DMS153 (cell line): ENCODE data around the gene CEACAM7.

Experiments
- DNase-seq: peaks from one replicate; lab custom pipeline; 2025; lab: John Stamatoyannopoulos, UW

Gene CEACAM7

DNA sequence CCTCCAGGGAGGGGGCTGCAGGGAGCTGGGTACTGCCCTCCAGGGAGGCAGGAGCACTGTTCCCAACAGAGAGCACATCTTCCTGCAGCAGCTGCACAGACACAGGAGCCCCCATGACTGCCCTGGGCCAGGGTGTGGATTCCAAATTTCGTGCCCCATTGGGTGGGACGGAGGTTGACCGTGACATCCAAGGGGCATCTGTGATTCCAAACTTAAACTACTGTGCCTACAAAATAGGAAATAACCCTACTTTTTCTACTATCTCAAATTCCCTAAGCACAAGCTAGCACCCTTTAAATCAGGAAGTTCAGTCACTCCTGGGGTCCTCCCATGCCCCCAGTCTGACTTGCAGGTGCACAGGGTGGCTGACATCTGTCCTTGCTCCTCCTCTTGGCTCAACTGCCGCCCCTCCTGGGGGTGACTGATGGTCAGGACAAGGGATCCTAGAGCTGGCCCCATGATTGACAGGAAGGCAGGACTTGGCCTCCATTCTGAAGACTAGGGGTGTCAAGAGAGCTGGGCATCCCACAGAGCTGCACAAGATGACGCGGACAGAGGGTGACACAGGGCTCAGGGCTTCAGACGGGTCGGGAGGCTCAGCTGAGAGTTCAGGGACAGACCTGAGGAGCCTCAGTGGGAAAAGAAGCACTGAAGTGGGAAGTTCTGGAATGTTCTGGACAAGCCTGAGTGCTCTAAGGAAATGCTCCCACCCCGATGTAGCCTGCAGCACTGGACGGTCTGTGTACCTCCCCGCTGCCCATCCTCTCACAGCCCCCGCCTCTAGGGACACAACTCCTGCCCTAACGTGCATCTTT lies 12.5 kb upstream of the CEACAM7 start:
- no peak for DNase-seq

DNA sequence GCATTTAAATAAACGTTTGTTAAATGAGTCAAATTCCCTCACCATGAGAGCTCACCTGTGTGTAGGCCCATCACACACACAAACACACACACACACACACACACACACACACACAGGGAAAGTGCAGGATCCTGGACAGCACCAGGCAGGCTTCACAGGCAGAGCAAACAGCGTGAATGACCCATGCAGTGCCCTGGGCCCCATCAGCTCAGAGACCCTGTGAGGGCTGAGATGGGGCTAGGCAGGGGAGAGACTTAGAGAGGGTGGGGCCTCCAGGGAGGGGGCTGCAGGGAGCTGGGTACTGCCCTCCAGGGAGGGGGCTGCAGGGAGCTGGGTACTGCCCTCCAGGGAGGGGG lies 11.9 kb upstream of the CEACAM7 start:
- no peak for DNase-seq

DNA sequence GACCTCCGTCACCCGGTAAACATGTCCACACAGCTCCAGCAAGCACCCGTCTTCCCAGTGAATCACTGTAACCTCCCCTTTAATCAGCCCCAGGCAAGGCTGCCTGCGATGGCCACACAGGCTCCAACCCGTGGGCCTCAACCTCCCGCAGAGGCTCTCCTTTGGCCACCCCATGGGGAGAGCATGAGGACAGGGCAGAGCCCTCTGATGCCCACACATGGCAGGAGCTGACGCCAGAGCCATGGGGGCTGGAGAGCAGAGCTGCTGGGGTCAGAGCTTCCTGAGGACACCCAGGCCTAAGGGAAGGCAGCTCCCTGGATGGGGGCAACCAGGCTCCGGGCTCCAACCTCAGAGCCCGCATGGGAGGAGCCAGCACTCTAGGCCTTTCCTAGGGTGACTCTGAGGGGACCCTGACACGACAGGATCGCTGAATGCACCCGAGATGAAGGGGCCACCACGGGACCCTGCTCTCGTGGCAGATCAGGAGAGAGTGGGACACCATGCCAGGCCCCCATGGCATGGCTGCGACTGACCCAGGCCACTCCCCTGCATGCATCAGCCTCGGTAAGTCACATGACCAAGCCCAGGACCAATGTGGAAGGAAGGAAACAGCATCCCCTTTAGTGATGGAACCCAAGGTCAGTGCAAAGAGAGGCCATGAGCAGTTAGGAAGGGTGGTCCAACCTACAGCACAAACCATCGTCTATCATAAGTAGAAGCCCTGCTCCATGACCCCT lies 11.3 kb upstream of the CEACAM7 start:
- DNase-seq, result no peak

DNA sequence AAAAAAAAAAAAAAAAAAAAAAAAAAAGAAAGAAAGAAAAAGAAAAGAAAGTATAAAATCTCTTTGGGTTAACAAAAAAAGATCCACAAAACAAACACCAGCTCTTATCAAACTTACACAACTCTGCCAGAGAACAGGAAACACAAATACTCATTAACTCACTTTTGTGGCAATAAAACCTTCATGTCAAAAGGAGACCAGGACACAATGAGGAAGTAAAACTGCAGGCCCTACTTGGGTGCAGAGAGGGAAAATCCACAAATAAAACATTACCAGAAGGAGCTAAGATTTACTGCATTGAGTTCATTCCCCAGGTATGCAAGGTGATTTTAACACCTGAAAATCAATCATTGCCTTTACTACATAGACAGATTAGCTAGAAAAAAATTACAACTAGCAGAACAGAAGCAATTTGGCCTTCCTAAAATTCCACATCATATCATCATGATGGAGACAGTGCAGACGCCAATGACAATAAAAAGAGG lies 10.7 kb upstream of the CEACAM7 start:
- peak; percentile 25 for DNase-seq

DNA sequence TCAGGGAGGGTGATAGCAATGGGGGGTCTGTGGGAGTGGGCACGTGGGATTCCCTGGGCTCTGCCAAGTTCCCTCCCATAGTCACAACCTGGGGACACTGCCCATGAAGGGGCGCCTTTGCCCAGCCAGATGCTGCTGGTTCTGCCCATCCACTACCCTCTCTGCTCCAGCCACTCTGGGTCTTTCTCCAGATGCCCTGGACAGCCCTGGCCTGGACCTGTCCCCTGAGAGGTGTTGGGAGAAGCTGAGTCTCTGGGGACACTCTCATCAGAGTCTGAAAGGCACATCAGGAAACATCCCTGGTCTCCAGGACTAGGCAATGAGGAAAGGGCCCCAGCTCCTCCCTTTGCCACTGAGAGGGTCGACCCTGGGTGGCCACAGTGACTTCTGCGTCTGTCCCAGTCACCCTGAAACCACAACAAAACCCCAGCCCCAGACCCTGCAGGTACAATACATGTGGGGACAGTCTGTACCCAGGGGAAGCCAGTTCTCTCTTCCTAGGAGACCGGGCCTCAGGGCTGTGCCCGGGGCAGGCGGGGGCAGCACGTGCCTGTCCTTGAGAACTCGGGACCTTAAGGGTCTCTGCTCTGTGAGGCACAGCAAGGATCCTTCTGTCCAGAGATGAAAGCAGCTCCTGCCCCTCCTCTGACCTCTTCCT lies 9.3 kb upstream of the CEACAM7 start:
- DNase-seq, result no peak

DNA sequence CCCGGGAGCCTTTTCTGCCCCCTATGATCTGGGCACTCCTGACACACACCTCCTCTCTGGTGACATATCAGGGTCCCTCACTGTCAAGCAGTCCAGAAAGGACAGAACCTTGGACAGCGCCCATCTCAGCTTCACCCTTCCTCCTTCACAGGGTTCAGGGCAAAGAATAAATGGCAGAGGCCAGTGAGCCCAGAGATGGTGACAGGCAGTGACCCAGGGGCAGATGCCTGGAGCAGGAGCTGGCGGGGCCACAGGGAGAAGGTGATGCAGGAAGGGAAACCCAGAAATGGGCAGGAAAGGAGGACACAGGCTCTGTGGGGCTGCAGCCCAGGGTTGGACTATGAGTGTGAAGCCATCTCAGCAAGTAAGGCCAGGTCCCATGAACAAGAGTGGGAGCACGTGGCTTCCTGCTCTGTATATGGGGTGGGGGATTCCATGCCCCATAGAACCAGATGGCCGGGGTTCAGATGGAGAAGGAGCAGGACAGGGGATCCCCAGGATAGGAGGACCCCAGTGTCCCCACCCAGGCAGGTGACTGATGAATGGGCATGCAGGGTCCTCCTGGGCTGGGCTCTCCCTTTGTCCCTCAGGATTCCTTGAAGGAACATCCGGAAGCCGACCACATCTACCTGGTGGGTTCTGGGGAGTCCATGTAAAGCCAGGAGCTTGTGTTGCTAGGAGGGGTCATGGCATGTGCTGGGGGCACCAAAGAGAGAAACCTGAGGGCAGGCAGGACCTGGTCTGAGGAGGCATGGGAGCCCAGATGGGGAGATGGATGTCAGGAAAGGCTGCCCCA lies 8.5 kb upstream of the CEACAM7 start:
- DNase-seq, result no peak

DNA sequence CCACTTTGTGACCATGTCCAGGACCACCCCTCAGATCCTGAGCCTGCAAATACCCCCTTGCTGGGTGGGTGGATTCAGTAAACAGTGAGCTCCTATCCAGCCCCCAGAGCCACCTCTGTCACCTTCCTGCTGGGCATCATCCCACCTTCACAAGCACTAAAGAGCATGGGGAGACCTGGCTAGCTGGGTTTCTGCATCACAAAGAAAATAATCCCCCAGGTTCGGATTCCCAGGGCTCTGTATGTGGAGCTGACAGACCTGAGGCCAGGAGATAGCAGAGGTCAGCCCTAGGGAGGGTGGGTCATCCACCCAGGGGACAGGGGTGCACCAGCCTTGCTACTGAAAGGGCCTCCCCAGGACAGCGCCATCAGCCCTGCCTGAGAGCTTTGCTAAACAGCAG lies 7.7 kb upstream of the CEACAM7 start:
- DNase-seq, result no peak

DNA sequence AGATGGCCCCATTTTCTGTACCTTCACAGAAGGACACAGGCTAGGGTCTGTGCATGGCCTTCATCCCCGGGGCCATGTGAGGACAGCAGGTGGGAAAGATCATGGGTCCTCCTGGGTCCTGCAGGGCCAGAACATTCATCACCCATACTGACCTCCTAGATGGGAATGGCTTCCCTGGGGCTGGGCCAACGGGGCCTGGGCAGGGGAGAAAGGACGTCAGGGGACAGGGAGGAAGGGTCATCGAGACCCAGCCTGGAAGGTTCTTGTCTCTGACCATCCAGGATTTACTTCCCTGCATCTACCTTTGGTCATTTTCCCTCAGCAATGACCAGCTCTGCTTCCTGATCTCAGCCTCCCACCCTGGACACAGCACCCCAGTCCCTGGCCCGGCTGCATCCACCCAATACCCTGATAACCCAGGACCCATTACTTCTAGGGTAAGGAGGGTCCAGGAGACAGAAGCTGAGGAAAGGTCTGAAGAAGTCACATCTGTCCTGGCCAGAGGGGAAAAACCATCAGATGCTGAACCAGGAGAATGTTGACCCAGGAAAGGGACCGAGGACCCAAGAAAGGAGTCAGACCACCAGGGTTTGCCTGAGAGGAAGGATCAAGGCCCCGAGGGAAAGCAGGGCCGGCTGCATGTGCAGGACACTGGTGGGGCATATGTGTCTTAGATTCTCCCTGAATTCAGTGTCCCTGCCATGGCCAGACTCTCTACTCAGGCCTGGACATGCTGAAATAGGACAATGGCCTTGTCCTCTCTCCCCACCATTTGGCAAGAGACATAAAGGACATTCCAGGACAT lies 7.0 kb upstream of the CEACAM7 start:
- DNase-seq, result no peak

DNA sequence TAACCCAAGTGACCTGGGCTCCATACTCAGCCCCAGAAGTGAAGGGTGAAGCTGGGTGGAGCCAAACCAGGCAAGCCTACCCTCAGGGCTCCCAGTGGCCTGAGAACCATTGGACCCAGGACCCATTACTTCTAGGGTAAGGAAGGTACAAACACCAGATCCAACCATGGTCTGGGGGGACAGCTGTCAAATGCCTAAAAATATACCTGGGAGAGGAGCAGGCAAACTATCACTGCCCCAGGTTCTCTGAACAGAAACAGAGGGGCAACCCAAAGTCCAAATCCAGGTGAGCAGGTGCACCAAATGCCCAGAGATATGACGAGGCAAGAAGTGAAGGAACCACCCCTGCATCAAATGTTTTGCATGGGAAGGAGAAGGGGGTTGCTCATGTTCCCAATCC lies 6.1 kb upstream of the CEACAM7 start:
- no peak for DNase-seq

DNA sequence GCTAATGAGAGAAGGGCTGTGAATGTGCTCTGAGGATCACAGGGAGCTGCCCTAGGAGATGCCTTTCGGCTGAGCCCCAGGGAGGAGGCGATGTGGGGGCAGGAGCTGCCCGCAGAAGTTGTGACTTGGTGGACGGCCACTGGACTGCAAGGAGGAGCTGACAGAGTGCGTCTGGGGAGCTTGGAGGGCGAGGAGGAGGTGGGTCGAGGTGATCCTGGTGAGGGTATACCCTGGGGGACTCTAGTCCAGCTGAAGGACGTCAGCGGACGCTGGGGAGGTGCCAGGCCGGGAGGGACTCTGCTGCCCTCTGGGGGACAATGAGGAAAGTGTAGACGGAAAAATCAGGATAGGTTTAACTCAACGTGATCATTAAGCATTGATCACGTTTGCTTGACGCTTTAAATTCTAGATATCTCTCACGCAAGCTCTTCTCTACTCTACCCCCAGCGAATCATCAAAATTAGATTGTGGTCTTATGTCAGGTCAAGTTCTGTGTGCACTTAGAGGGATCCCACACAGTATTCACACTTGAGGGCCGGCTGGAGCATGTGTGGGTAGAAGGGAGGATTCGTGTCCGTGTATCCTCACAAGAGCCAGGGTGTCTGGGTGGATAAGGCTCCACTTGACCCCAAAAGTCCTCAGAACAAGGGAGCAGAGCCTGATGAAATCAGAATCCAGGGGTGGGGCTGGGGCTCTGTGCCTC lies 3.3 kb upstream of the CEACAM7 start:
- no peak for DNase-seq

DNA sequence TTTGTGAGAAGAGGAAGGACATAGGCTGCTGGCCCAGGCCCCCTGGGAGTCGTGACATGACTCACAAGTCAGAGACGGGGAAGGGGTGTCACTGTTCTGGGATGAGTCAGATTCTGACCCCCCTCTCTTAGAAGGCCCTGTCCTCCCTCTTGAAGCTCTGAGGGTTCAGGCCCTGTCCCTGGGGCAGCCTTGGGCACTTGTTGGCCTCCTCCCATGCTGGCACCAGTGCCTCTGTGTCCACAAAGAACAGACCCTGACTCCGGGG lies 2.7 kb upstream of the CEACAM7 start:
- no peak for DNase-seq

DNA sequence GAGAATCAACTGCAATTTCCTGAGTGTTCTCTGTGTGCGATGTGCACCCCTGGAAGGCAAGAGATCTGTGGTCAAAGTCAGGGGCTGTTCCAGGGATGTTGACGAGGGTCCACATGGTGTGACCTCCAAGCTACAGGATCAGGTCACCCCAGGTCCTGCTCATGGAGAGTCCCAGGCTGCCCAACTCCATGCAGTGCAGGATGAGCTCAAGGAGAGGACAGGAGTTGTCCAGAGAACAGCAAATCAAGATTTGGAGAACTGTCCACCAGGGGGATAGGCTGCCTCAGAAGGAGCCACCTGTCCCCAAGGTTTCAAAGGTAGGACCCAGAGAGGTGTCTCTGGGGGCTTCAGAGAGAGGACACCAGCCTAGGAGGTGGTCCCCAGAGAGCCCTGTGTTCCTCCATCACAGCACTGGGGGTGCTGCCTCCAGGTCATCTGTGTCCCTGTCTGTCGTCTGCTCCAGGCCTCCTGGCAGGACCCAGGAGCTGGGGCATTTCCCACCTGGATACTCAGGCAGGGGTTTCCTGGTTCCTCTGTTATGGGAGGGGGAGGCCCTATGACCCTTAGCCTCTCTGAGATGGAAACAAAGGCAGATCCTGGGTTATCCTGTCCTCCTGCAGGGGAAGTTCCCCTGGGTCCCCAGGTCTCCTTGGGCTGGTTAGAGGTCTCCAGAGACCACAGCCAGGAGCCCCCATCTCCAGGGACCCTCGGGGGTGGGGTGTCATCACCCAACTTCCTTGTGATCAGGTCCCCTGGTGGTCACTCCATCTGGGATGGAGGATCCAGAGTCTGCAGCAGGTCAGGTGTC lies 2.1 kb upstream of the CEACAM7 start:
- no peak for DNase-seq

DNA sequence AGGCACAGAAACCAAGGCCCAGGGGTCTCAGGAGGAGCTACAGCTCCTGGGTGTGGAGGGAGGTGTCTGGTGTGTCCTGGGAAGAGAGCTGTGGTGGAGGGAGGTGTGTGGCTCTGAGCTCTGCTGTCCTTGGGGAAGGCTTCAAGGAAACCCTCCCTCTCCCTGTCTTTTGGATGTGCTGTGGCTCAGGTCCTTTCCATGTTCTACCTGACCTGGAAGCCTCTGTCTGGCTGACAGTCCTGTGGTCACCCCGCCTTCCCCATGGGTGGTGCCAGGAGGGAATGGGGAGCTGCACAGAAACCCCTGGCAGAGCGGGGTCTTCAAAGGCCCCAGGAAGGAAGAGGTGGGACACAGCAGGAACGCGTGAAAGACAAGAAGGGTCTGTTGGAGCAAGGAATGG lies 617 bp upstream of the CEACAM7 start:
- DNase-seq, result no peak

DNA sequence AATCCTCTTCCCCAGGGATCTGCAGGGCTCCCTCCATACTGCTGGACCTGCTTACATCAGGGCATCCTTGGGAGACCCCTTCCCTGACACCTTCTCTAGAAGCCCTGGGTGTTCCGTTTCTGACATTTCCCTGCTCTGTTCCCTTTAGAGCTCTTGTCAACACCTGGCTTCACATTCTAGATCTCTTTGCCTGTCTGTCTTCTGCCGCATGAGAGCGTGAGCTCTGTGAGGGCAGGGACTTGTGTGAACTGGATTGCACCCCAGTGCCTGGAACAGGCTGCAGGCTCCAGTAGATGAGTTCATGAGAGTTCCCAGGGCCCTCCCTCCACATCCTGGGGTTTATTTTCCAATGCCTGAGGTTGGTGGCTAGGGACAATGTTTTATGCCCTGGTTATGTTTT lies 651 bp downstream of the CEACAM7 start:
- DNase-seq, result no peak

DNA sequence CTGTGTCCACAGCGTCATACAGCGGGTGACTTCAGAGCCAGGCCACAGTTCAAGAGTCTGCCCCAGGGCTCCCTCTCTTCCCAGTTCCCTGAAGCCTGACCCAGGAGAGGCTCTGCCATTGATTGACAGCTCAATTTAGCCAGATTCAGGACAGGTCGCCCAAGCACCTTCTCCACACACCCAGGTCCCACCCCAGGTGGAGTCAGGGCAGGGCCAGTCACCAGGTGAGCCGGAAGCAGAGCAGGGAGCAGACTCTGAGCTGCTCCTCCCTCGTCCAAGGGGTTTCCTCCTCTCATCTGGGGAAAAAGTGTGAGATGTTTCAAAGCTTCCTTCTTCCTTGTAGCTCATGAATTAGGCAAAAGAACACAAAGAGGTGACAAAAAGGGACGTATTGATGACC lies 5.6 kb downstream of the CEACAM7 start:
- DNase-seq, result no peak

DNA sequence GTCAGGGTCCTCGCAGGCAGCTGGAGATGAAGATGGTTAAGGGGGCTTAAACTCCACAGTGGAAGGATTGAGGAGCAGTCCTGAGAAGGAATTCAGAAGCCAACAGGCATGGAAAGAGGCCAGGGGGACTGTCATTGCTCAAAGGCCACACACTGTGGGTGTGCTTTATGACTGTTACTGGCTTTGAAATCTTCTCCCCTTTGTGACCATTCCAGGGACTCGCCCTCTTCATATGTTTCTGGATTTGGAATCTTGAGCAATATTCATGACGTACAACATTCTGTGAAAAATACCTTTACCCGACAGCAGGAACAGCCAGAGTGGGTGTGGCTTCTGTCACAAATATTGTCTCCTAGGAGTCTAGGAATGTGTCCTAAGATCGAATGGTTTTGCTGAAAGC lies 16.6 kb downstream of the CEACAM7 start:
- DNase-seq, result no peak

DNA sequence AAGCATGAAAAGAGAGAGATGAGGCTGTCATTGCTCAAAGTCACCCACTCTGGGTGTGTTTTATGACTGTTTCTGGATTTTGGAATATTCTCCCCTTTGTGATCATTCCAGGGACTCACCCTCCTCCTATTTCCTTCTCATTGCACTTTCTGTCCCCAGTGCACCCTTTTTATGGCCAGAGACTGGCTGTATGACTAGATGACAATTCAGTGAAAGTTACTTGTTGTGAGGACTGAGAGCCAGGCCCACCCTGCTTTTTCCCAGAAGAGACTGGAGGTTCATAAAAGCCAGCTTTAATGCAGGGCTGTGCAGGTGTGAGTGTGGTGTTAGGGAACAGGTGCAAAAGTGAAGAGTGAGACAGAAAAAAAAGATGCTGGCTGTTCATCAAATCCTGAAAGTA lies 17.3 kb downstream of the CEACAM7 start:
- DNase-seq, result no peak

DNA sequence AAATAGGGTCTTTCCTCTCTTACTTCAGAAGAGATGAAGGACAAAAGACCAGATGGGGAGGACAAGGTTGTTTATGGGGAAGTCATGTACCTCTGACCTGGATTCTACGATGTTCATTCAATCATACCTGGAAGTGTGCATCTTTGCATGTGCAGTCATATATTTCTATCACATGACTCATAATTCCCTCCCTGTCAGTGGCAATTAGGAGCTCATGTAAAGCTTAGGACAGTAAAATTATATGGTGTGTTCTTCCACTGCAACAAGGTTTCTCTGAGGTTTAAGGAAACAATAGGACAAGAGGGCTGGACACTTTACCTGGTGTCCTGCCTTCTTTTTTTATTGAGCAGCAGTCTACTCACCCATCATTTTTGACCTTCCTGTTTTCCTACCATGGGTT lies 19.8 kb downstream of the CEACAM7 start:
- DNase-seq, result no peak

DNA sequence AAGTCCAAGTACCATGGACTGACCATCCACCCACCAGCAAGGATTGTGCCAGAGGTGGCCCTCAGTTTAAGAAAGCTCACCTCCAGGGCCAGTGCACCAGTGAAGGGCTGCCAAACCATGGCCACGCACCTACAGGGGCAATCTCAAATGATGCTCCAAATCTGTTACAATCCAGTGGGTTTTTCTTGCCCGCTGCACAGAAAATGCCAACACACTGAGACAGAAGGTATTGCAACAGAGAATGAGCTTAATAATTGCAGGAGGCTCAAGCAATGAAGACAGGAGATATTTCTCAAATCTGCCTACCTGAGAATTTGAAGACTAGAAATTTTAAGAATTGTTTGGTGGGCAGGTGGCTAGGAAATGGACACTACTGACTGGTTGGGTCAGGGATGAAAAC lies 22.0 kb downstream of the CEACAM7 start:
- no peak for DNase-seq

DNA sequence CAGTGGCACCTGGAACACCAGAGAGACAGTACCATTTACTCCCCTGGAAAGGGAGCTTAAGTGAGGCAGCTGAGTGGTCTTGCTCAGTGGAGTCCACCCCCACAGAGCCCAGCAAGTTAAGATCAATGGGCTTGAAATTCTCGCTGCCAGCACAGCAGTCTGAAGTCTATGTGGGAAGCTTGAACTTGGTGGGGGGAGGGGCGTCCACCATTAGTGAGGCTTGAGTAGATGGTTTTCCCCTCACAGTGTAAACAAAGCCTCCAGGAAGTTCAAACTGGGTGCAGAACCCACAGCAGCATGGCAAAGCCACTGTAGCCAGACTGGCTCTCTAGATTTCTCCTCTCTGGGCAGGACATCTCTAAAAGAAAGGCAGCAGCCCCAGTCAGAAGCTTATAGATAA lies 30.9 kb downstream of the CEACAM7 start:
- no peak for DNase-seq
